CD4-positive, alpha-beta T cell treated with Interleukin-10 for 1 hour (primary cell): ENCODE data around the gene UBL3.

Source experiments
- DNase-seq: peaks from one replicate; pipeline ENCODE4 v3.0.0-alpha.2; 2020

UBL3 gene

GRCh38 chr13:29850213-29850898, at the start of gene UBL3:
UBL3 (minus strand) TSS chr13:29850617; CDS start chr13:29849538, 1,079 bp downstream.
- DNase-seq: peak; percentile 94

GRCh38 chr13:29897102-29897501, 46.7 kb upstream of the UBL3 start:
- no peak for DNase-seq

- no peak for DNase-seq
These were observed 43.0 kb upstream of the UBL3 start for GRCh38 chr13:29893438-29893837.

- DNase-seq: no peak
These were observed 41.7 kb upstream of the UBL3 start for GRCh38 chr13:29892151-29892550.

- DNase-seq: no peak
These were observed 38.7 kb upstream of the UBL3 start for GRCh38 chr13:29889111-29889510.

- DNase-seq: no peak
These were observed 37.9 kb upstream of the UBL3 start for GRCh38 chr13:29888306-29888705.

GRCh38 chr13:29887686-29888085, 37.3 kb upstream of the UBL3 start:
- DNase-seq: no peak

- no peak for DNase-seq
These were observed 36.7 kb upstream of the UBL3 start for GRCh38 chr13:29887030-29887557.

- peak; percentile 16 for DNase-seq
These were observed 36.0 kb upstream of the UBL3 start for GRCh38 chr13:29886446-29886845.

GRCh38 chr13:29885989-29886388, 35.6 kb upstream of the UBL3 start:
- no peak for DNase-seq

- no peak for DNase-seq
These were observed 34.4 kb upstream of the UBL3 start for GRCh38 chr13:29884671-29885430.

- DNase-seq: no peak
These were observed 33.6 kb upstream of the UBL3 start for GRCh38 chr13:29883941-29884518.

- no peak for DNase-seq
These were observed 31.7 kb upstream of the UBL3 start for GRCh38 chr13:29882076-29882475.

GRCh38 chr13:29878101-29878500, 27.7 kb upstream of the UBL3 start:
- no peak for DNase-seq

- DNase-seq: no peak
These were observed 27.1 kb upstream of the UBL3 start for GRCh38 chr13:29877456-29878078.

GRCh38 chr13:29875646-29876045, 25.2 kb upstream of the UBL3 start:
- DNase-seq: no peak

GRCh38 chr13:29868581-29868980, 18.2 kb upstream of the UBL3 start:
- DNase-seq: no peak

GRCh38 chr13:29865934-29866333, 15.5 kb upstream of the UBL3 start:
- DNase-seq: no peak

- no peak for DNase-seq
These were observed 11.3 kb upstream of the UBL3 start for GRCh38 chr13:29861694-29862110.

GRCh38 chr13:29859971-29860370, 9.6 kb upstream of the UBL3 start:
- no peak for DNase-seq

GRCh38 chr13:29858667-29859066, 8.2 kb upstream of the UBL3 start:
- DNase-seq: no peak

GRCh38 chr13:29858231-29858630, 7.8 kb upstream of the UBL3 start:
- DNase-seq: no peak

- DNase-seq: no peak
These were observed 6.7 kb upstream of the UBL3 start for GRCh38 chr13:29857085-29857484.
